ENCODE measurements around the gene SLC9A2.

Gene SLC9A2

DNA sequence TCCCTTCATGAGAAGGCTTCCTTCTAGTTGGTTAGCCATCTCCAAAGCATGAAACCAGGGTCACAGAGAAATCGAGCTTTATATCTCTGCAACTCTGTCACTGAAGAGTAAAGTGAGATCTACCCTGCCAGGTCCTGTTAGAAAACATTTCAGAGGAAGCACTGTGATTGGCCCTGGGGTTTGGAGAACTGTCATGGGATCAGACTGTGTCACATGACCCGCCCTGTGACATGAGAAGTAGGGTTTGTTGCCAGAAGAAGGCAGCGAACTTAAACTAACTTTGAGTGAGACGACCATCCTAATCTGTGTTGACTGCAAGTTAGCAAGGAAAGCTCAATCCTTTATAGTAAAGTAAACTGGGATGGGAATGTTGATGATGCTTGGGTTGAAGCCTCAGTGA, 55.5 kb downstream of the SLC9A2 start:
- no peak for DNase-seq (ENCODE audit: low spot score)

GRCh38 chr2:102677244-102678215, 58.2 kb downstream of the SLC9A2 start:
- no peak for DNase-seq (ENCODE audit: low spot score)

GRCh38 chr2:102678442-102678841, 59.1 kb downstream of the SLC9A2 start:
- DNase-seq (ENCODE audit: low spot score): no peak

- DNase-seq (ENCODE audit: low spot score): no peak
Measured at GRCh38 chr2:102686479-102687439, 67.4 kb downstream of the SLC9A2 start.

DNA sequence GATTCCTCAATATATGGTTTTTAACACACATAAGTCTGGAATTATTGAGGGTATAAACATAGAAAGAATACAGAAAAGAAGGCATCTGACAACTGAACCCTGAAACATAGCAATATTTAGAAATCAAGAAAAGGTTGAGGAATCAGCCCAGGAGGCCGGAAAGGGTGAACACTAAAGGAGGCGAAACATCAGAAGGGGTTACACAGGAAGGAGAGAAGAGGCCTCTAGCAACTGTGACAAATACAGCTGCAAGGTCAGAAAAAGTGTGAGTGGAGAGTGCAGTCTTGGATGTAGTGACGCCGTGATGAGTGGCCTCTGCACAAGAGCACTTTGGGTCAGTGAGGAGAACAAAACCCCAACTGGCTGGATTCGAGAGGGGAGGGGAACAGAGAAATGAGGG, 70.7 kb downstream of the SLC9A2 start:
- no peak for DNase-seq (ENCODE audit: low spot score)

- DNase-seq (ENCODE audit: low spot score): no peak
Measured at GRCh38 chr2:102696463-102696862, 77.1 kb downstream of the SLC9A2 start.

DNA sequence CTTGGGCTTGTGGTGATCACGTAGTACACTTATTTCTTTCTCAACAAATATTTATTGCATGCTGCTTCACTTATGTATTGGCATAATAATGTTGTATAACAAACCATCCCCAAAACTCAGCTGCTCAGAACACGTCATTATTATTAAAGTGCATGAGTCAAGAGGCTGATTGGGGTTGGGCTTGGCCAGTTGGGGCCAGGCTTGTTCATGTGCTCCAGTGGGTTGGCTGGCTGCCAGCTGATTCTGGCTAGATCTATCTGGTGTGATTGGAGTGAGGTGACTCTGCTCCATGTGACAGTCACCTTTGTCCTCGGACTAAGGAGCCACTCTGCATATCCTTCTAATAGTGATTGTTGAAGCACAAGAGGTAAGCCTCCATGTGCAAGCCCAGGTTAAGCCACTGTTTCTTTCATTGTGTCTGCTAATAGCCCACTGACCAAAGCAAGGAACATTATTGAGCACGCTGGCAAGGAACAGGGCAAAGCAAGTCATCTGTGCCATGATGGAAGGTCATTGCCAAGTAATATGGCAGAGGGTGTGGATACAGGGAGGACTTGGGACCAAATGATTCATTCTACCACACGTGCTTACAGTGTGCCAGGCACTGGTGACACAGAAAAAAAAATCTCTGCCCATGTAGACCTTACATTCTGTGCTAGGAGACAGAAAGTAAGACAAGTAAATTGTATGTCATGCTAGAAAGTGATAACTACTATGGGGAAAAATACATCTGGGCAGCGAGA, 79.2 kb downstream of the SLC9A2 start:
- DNase-seq (ENCODE audit: low spot score): no peak

DNA sequence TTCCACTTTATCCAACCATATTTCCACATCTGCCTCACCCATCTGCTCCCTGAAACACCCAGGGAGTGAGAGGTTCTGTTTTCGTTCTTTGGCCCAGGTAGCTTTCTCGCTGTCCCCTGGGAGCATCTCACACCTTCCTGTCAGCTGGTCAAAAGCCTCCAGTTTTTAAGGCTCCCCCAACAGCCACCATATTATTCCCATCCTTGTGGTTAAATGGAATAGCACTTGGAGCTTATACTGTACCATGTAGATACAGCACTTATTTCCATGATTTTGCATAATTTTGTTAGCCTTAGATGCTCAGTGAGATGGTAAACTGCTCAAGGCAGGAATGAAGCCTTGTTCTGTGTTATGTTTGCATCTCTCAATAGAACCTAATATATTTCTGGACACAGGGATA, 84.0 kb downstream of the SLC9A2 start:
- no peak for DNase-seq (ENCODE audit: low spot score)

- DNase-seq (ENCODE audit: low spot score): peak; percentile 16
Measured at GRCh38 chr2:102703748-102704147, 84.4 kb downstream of the SLC9A2 start.

DNA sequence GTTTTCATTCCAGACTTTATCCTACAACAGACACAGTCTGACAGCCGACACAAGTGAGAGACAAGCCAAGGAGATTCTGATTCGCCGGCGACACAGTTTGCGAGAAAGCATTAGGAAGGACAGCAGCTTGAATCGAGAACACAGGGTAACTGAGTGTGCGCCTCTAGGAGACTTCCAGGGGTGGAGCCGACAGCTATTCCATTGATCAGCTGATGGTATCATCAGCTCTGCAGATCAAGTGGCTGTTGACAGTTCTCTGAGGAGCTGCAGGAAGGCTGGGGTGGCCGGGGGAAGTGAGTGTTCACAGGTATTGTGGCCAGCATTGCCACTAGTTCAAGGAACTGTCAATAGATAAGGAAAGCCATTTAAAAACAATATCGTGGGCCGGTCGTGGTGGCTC, 85.2 kb downstream of the SLC9A2 start:
- DNase-seq (ENCODE audit: low spot score): no peak

- DNase-seq (ENCODE audit: low spot score): no peak
Measured at GRCh38 chr2:102707796-102708695, 88.7 kb downstream of the SLC9A2 start.

- DNase-seq (ENCODE audit: low spot score): peak; percentile 46
Measured at GRCh38 chr2:102708847-102709559, 89.7 kb downstream of the SLC9A2 start.

- DNase-seq (ENCODE audit: low spot score): peak; percentile 53
Measured at GRCh38 chr2:102717308-102718018, 98.1 kb downstream of the SLC9A2 start.

DNA sequence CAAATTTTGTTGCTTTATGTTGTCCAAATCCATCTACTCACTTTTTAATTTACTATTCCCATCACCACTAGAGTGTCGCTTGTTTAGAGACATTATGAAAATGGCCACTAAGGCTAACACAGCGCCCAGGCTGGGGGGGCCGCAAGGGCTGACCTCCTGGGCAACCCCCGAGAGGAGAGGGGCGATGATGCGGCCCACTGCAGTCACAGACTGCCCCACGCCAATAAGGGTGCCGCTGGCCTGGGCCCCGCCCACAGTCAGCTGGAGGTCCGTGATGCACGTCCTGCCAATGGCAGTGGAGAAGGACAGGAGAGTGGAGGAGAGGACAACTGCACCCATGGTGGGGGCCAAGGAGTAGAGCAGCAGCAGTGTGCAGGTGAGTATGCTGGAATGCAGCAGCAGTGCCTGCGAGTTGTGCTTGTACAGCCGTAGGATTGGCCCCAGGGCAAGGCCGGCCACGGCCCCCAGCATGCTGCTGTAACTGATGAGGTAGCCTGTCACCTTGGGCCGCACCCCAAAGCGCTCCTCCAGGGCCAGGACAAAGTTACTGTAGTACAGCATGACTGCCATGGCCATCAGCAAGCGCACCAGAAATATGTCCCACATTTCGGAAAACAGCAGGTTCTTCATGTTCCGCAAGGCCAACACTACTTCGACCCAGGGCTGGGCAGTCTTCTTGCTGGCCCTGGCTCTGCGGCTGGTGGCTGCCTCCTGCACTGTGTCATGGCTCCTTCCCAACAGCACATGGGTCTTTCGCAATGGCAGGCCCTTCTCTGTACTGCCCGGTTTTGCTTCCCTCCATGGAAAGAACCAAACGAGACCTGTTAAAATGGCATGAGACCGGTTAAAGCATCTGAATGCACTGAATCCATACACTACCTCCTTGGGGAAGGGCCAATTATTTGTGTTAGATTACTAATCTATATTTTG, 99.3 kb downstream of the SLC9A2 start:
- DNase-seq (ENCODE audit: low spot score): no peak

DNA sequence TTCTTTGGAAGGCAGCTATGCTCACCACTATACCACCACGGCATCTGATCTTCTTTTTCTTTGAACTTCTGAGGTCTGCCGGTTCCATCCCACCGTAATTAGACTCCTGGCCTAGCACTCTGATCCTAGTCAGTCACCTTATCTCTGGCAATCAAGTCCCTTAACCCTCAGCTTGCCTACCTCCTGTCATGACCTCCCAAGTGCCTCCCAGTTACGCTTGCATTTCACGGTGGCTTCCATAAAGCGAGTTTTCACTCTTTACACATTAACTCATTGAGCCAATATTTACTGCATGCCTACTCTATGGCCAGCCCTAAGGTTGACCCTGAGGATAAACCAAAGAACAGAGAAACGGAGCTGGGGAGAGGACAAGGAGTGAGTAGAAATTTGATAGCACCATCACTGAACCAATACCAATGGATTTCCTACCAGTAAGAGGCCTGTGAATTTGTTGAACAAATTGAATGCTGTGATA, 104.7 kb downstream of the SLC9A2 start:
- no peak for DNase-seq (ENCODE audit: low spot score)

DNA sequence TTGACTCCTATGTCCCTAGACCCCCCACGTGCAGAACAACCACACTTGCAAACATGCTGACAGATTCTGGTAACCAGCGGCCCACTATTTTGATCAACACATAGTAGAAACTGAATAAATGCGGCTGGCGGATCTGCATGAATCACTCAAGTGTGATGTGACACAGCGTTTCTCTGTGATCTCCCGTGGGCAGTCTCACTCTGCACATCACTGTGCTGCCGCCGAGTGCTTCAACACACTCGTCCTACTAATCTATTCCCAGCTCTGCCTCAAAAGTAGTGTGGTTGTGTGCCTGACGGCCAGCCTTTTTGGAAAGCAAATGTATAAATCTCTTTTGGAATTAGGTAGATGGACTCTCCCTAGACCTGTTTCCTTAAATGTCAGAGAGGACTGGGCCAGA, 105.2 kb downstream of the SLC9A2 start:
- DNase-seq (ENCODE audit: low spot score): no peak

GRCh38 chr2:102726128-102727087, 107.1 kb downstream of the SLC9A2 start:
- no peak for DNase-seq (ENCODE audit: low spot score)
